ENCODE data around the gene SEMA3D.

SEMA3D gene

DNA sequence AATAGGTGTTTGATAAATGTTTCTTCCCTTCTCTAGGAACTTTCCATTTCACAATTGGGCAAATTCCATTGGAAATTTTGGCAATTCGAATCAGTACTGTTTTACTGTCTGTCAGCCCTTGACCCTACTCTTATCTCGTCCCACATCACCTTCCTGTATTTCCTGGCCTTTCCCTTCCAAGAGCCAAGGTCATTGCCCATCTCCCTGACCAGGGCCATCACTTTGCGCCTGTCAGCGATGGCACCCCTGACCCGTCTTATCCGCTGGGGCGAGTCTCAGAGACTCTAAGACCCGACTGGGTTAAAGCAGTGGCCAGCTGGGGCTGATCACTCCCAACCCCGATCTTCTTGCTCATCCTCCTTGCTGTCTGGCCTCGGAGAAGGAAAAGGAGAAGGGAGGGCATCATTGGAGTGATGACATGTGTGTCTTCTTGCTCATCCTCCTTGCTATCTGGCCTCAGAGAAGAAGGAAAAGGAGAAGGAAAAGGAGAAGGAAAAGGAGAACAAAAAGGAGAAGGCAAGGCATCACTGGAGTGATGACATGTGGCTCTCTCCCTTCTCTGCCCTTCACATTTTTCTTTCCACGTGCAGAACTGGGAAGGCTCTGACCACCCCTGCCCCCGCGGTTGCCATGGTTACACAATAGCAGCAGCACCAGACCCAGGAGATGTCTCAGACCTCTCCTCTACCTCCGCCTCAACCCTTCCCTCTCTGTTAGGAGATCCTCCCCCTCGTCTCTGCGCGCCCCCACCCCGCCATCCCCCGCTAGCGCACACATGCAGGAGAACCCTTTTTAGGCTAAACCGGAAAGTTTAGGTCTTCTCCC, 2.0 kb downstream of the SEMA3D start:
- no peak for DNase-seq (ENCODE audit: low read depth in 2 of 3, low spot score in 1 of 3)

DNA sequence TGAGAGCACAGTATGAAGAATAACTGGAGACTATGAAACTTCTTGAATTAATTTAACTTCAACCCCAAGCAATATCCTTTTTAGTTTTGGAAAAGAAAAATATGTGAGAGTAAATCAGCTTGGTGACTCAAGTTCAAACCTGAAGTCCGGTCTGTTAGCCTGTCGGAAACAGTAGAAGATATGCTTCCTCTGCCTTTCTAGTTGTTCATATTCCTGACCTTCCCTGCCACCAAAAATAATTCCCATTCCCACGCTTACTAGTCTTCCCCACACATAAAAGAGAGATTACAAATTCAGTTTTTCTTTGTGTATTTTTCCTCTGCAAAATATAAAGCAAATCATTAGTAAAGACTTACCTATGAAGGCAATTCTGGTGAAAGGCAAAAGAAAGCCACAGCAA, 3.6 kb downstream of the SEMA3D start:
- DNase-seq (ENCODE audit: low read depth in 2 of 3, low spot score in 1 of 3), result no peak

GRCh38 chr7:85178531-85179298, 8.1 kb downstream of the SEMA3D start:
- no peak for DNase-seq (ENCODE audit: low read depth in 2 of 3, low spot score in 1 of 3)

- DNase-seq (ENCODE audit: low read depth in 2 of 3, low spot score in 1 of 3), result no peak
Measured at GRCh38 chr7:85177316-85177715, 9.5 kb downstream of the SEMA3D start.

GRCh38 chr7:85176197-85176596, 10.7 kb downstream of the SEMA3D start:
- DNase-seq (ENCODE audit: low read depth in 2 of 3, low spot score in 1 of 3), result no peak

DNA sequence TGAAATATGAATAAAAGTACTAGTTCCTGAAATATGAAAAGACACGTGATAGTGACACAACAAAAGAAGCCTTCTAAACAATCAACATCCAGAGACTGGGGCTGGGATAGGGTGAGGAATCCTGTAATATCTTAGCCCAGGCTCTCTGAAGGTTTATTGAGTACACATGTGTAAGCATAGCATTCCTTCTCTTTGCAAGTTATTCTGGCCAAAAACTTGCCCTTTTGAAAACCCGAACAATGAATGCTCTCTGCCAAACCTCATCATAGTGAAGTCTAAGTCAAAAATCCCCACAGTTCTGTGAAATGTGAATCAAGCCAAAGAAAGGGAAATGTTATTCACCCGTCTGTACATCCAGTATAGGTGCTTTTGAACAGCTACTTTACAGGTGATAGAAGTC, 11.6 kb downstream of the SEMA3D start:
- DNase-seq (ENCODE audit: low read depth in 2 of 3, low spot score in 1 of 3), result no peak

GRCh38 chr7:85172530-85172941, 14.3 kb downstream of the SEMA3D start:
- DNase-seq (ENCODE audit: low read depth in 2 of 3, low spot score in 1 of 3), result no peak

DNA sequence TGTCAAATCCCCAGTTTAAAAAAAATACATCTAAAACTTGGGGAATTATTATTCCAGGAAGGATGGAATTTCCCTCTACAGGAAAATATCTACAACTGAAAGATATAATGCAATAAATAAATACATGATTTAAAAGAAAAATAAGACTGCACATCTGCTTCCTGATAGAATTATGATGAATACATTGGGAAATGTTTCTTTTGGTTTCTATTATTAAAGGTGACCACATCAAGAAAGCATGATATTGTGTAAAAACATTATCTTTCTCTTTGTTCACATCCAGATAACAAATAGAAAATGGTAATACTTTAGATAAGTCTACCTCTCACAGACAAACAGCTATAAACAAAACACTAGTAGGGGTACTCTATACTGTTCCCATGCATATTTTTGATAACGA, 19.2 kb downstream of the SEMA3D start:
- DNase-seq (ENCODE audit: low read depth in 2 of 3, low spot score in 1 of 3), result no peak

GRCh38 chr7:85165263-85165662, 21.6 kb downstream of the SEMA3D start:
- DNase-seq (ENCODE audit: low read depth in 2 of 3, low spot score in 1 of 3), result no peak

- no peak for DNase-seq (ENCODE audit: low read depth in 2 of 3, low spot score in 1 of 3)
Measured at GRCh38 chr7:85164376-85164775, 22.5 kb downstream of the SEMA3D start.

- no peak for DNase-seq (ENCODE audit: low read depth in 2 of 3, low spot score in 1 of 3)
Measured at GRCh38 chr7:85162721-85163120, 24.1 kb downstream of the SEMA3D start.

DNA sequence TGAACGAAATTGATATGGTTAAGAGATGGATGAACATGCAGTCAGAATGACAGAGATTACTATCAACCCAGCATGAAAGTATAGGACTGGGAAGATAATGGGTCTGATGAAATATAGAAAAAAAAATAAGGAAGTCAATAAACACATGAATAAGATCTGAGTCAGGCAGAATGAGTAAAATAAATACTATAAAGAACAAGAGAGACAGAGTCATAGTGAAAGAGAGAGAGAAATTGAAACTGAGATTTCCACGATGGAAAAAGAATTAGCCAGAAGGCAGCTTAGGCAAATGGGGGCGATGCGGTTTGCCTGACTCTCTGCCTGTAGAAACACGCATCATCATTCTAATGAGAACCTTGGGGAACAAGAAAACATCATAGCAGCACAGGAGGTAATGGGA, 26.6 kb downstream of the SEMA3D start:
- DNase-seq (ENCODE audit: low read depth in 2 of 3, low spot score in 1 of 3), result no peak

GRCh38 chr7:85159003-85159402, 27.9 kb downstream of the SEMA3D start:
- no peak for DNase-seq (ENCODE audit: low read depth in 2 of 3, low spot score in 1 of 3)

- no peak for DNase-seq (ENCODE audit: low read depth in 2 of 3, low spot score in 1 of 3)
Measured at GRCh38 chr7:85156661-85157208, 30.1 kb downstream of the SEMA3D start.

- DNase-seq (ENCODE audit: low read depth in 2 of 3, low spot score in 1 of 3), result no peak
Measured at GRCh38 chr7:85154282-85154937, 32.4 kb downstream of the SEMA3D start.

- no peak for DNase-seq (ENCODE audit: low read depth in 2 of 3, low spot score in 1 of 3)
Measured at GRCh38 chr7:85153715-85154114, 33.1 kb downstream of the SEMA3D start.

DNA sequence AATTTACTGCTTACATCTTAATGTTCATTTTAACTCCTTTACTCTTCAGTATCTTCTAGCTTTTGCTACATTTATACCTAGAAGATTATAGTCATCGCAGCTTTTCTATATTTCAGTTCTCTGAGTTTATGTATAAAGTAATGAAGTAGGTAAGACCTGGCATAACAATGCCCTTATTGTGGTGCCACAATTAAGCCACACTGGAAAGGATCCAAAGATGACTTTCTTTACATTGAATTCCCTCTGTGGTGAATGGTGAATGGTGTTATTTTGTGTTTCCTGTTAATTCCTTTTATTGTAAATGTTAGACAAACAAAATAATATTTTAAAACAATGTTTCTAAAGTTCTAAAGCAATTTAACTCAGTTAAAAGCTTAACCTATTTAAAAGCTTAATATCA, 36.2 kb downstream of the SEMA3D start:
- no peak for DNase-seq (ENCODE audit: low read depth in 2 of 3, low spot score in 1 of 3)

DNA sequence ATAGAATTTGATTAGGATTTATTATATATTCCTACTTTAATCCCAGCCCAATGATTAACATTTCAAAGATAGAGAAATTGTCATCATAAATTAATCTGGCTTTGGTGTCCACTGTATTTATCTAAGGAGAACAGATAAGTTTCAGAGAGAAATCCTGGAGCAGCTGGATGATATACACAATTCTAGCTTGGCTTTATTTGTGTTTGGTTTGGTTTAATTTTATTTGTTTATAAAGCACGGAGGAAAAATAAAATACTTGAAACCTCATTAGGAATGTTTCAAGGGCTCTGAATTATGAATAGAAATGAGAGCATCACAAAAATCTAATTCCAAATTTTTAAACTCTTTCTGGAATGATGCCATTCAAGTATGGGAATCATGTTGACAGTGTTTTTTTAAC, 42.1 kb downstream of the SEMA3D start:
- no peak for DNase-seq (ENCODE audit: low read depth in 2 of 3, low spot score in 1 of 3)

DNA sequence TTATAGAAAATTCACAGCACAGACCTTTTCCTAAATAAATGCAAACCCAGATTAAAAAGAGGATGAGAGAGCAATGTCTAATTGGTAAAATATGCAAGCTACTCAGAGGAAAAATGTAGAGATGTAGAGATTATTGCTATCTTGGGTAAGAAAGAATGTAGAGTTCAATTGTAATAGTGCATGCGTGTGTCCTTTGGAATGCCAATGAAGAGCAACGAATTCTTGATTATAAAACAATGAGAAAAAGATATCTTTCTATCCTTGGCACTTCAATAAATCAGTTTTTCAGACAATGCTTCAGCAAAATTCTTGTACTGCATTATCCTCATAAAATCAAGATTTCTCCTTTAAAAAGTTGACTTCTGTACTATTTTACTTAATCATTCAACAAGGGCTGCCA, 50.9 kb downstream of the SEMA3D start:
- no peak for DNase-seq (ENCODE audit: low read depth in 2 of 3, low spot score in 1 of 3)

DNA sequence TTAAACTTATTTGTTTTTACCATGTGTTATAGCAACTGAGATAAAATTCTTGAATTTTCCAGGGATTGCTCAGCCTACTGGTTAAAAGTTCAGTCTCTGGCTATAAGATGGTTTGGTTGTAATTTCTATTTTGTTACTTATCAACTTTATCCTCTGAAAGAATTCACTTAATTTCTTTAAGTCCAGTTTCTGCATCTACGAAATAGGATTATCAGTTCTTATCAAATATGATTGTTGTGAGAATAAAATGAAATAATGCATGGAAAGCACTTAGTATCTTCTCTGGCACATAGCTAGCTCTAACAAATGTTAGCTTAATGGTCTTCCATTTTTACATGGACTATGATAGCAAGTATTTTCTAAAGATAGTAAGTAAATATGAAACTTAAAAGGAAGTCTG, 53.3 kb downstream of the SEMA3D start:
- DNase-seq (ENCODE audit: low read depth in 2 of 3, low spot score in 1 of 3), result no peak

- DNase-seq (ENCODE audit: low read depth in 2 of 3, low spot score in 1 of 3), result no peak
Measured at GRCh38 chr7:85133006-85133405, 53.9 kb downstream of the SEMA3D start.

GRCh38 chr7:85130702-85131101, 56.2 kb downstream of the SEMA3D start:
- DNase-seq (ENCODE audit: low read depth in 2 of 3, low spot score in 1 of 3), result no peak
